GM11168 (cell line): ENCODE results near the gene ZNF200.
"Not testable (repeated sequence)": the region's sequence is repeated elsewhere in the genome, so short reads cannot be mapped to it uniquely, and the experiment has no call there.

Experiments used
- in situ Hi-C: fragments of 300-500 bp; cut with MboI; formaldehyde crosslinking; loops from one replicate; pipeline ENCODE4 v1.12.0; 2022; ENCODE audit warnings: low sequenced_read_pairs; ENCODE audit not compliant: unreplicated experiment

The ZNF200 gene

GRCh38 chr16:3182608-3183444 is 52.1 kb downstream of the ZNF200 start:
- in situ Hi-C loops, result no loop called here

GRCh38 chr16:3182293-3182607 is 52.7 kb downstream of the ZNF200 start:
- in situ Hi-C loops, result not testable (repeated sequence)

- in situ Hi-C loops, result no loop called here
Measured at GRCh38 chr16:3180445-3180878, 54.5 kb downstream of the ZNF200 start.

- in situ Hi-C loops, result no loop called here
Measured at GRCh38 chr16:3179651-3180050, 55.3 kb downstream of the ZNF200 start.

- in situ Hi-C loops, result no loop called here
Measured at GRCh38 chr16:3175157-3176093, 59.5 kb downstream of the ZNF200 start.

GRCh38 chr16:3174618-3175148 is 60.3 kb downstream of the ZNF200 start:
- in situ Hi-C loops, result no loop called here

GRCh38 chr16:3173892-3174617 is 60.9 kb downstream of the ZNF200 start:
- in situ Hi-C loops, result no loop called here
